Measurements from ENCODE around the gene NFKBIE.
"Not testable (repeated sequence)": the region's sequence is repeated elsewhere in the genome, so short reads cannot be mapped to it uniquely, and the experiment has no call there.

Gene NFKBIE

DNA sequence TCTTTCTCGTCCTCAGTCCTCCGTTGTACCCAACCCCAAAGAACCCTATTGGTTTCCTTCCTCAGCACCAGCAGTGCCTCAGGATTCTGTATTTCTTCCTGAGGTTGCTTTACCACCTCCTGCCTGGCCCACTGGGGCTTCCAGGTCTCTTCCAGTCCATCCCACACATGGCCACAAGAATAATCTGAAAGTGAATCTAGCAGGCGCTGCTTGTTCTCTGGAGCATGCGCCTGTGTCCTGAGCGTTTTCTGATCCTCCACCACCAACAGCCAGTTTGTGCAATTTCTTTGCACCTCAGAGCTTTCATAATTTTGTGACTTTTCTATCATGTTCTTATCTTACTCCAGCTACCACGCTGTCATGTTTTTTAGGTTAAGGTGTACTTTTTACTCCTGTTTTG lies 30.1 kb downstream of the NFKBIE start:
- ChIA-PET CTCF (interaction anchor here (0.6 to 1.4 kb wide), 8 partner anchors 12 to 181 kb away, joined by 3 to 9 read pairs (median 3); partner anchors contain the start of gene HSP90AB1), POLR2A (ENCODE audit: low non-redundant PET) (no interaction called here)
- H3K27ac ChIP-seq = peak overlapping the region; percentile 90
- DNase-seq (ENCODE audit: low spot score) = no peak
- TF ChIP-seq, protein P1, sequence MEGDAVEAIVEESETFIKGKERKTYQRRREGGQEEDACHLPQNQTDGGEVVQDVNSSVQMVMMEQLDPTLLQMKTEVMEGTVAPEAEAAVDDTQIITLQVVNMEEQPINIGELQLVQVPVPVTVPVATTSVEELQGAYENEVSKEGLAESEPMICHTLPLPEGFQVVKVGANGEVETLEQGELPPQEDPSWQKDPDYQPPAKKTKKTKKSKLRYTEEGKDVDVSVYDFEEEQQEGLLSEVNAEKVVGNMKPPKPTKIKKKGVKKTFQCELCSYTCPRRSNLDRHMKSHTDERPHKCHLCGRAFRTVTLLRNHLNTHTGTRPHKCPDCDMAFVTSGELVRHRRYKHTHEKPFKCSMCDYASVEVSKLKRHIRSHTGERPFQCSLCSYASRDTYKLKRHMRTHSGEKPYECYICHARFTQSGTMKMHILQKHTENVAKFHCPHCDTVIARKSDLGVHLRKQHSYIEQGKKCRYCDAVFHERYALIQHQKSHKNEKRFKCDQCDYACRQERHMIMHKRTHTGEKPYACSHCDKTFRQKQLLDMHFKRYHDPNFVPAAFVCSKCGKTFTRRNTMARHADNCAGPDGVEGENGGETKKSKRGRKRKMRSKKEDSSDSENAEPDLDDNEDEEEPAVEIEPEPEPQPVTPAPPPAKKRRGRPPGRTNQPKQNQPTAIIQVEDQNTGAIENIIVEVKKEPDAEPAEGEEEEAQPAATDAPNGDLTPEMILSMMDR (conservative IDR thresholded peaks at IDR 0.05; ENCODE audit: low read depth) = no peak

DNA sequence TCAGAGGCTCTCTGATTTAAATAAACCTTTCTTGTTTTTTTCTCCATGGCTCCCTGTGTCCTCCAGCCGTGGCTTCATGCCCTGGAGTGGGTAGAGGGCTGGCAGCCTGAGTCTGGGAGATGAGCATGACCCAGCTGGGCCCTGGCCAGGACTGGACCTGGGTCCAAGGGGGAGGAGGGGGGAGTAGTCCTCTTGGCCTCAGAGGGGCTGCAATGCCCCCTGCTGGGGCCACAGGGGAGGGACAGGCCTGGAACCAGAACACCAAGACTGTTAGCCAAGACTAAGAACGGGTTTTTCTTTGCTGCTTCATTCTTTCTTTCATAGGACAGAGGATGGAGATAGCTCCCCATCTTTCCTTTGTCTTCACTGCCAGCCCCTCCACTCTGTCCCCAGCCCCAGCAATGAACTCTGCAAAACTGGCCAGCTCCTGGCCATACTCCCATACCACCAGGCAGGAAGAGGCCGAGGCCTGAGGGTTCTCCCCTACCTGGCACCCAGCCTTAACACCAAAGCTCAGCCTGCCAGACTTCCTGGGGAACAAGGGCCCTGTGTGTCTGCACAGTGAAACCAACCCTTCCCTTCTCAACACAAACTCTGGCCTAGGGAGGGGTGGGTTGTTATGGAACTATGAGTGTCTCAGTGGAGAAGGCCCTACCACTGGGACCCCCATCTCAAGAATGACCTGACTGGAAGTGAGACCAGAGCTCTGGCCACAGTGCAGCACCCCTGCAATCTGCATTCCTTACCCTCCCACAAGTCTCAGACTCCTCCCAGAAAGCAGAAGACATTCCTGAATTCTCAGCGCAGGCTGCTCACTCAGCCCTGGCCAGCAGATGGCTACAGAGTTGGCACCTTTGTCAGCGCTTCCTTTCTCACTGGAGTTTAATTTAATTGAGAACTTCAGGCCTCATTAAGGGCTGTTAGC lies 31.0 kb downstream of the NFKBIE start:
- TF ChIP-seq, protein P1 (conservative IDR thresholded peaks at IDR 0.05; ENCODE audit: low read depth) = peak; percentile 54
- POLR2A ChIA-PET (ENCODE audit: low non-redundant PET) = no interaction called here

DNA sequence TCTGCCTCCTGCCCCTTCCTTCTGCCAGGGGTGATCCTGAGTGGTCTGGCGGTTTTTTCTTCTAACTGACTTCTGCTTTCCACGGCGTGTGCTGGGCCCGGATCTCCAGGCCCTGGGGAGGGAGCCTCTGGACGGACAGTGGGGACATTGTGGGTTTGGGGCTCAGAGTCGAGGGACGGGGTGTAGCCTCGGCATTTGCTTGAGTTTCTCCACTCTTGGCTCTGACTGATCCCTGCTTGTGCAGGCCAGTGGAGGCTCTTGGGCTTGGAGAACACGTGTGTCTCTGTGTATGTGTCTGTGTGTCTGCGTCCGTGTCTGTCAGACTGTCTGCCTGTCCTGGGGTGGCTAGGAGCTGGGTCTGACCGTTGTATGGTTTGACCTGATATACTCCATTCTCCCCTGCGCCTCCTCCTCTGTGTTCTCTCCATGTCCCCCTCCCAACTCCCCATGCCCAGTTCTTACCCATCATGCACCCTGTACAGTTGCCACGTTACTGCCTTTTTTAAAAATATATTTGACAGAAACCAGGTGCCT lies 31.7 kb downstream of the NFKBIE start:
- CTCF ChIA-PET = interaction anchor here (0.7 to 1.9 kb wide), 4 partner anchors 10 to 137 kb away, joined by 3 to 11 read pairs (median 4); partner anchors contain the start of gene SLC29A1
- TF ChIP-seq, protein P1 (conservative IDR thresholded peaks at IDR 0.05; ENCODE audit: low read depth) = no peak
- peak overlapping the region; percentile 90 for H3K27ac ChIP-seq
- POLR2A ChIA-PET (ENCODE audit: low non-redundant PET) = no interaction called here
- no peak for DNase-seq (ENCODE audit: low spot score)

More for the DNA sequence above, 31.0 kb downstream of the NFKBIE start:
- no peak for DNase-seq (ENCODE audit: low spot score)
- CTCF ChIA-PET = interaction anchor here (0.5 to 1.9 kb wide), 12 partner anchors 11 to 1357 kb away, joined by 3 to 11 read pairs (median 4); partner anchors contain the start of genes HSP90AB1 and SLC29A1
- H3K27ac ChIP-seq = peak overlapping the region; percentile 90

DNA sequence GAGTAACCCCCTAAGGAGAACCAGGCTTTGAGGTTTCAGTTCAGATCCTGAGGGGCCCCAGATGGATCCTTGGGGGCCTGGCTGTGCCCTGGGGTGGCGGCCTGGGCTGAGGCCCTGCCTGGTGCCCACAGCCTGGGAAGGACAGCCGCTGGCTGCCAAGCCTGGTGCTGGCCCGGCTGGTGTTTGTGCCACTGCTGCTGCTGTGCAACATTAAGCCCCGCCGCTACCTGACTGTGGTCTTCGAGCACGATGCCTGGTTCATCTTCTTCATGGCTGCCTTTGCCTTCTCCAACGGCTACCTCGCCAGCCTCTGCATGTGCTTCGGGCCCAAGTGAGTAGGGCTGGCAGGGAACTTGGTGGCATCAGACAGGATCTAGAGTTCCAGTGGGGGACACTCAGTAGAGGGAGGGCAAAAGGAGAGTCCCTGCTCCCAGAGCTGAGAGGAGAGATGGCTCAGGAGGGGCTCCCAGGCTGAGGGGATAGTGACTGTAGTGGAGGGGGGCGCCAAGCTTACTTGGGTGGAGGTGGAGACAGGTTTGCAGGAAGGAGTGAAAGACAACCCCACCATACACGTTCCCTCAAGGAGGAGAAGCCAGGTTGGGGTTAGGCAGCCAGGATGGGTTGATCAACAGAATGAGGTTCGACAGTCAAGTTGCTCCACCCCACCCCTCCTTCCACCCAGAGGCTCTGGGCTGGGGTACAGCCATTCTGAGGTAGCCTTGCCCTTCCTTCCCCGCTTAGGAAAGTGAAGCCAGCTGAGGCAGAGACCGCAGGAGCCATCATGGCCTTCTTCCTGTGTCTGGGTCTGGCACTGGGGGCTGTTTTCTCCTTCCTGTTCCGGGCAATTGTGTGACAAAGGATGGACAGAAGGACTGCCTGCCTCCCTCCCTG lies 32.4 kb downstream of the NFKBIE start:
- TF ChIP-seq, protein P1 (conservative IDR thresholded peaks at IDR 0.05; ENCODE audit: low read depth) = no peak
- CTCF ChIA-PET = interaction anchor here (0.8 to 1.9 kb wide), 2 partner anchors 9 to 11 kb away, joined by 4 to 11 read pairs; partner anchors contain the start of gene SLC29A1
- no peak for DNase-seq (ENCODE audit: low spot score)
- POLR2A ChIA-PET (ENCODE audit: low non-redundant PET) = no interaction called here
- H3K27ac ChIP-seq = peak overlapping the region; percentile 90

DNA sequence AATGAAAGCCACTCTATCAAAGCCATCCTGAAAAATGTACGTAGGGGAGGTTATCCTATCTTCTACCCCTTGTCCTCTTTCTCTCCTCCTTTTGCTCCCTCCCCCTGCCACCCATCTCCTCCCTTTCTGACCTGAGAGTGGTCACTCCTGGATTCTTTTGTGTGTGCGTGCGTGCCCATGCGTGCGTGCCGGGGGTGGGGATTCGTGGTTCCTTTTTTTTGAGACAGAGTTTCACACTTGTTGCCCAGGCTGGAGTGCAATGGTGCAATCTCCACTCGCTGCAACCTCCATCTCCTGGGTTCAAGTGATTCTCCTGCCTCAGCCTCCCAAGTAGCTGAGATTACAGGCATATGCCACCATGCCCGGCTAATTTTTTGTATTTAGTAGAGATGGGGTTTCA lies 33.9 kb downstream of the NFKBIE start:
- peak overlapping the region; percentile 90 for H3K27ac ChIP-seq
- DNase-seq (ENCODE audit: low spot score); POLR2A ChIA-PET (ENCODE audit: low non-redundant PET); CTCF ChIA-PET: not testable (repeated sequence)

DNA sequence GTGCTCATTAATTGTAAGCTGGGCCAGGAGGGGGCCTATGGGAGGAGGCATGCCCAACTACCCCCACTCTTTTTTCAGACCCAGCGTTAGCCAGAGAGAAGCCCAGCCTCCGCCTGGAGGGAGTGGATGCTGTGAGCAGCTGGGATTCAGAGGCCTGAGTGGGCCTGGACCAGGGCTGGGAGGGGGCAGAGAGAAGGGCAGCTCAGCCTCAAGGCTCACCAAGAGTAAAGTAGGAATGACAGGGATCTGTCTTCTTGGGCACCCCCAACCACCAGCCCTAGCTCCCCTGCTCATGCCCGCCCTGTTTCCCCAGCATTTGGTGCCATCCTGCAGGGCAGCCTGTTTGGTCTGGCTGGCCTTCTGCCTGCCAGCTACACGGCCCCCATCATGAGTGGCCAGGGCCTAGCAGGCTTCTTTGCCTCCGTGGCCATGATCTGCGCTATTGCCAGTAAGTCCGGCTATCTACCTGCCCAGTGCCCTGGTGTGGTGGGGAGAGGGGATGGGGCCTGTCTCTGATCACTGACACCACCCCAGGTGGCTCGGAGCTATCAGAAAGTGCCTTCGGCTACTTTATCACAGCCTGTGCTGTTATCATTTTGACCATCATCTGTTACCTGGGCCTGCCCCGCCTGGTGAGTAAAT lies 35.2 kb downstream of the NFKBIE start:
- peak overlapping the region; percentile 90 for H3K27ac ChIP-seq
- TF ChIP-seq, protein P1 (conservative IDR thresholded peaks at IDR 0.05; ENCODE audit: low read depth) = no peak
- ChIA-PET CTCF (interaction anchor here (0.6 kb wide), 2 partner anchors 30 to 52 kb away, joined by 3 read pairs; no protein-coding TSS in a partner anchor), POLR2A (ENCODE audit: low non-redundant PET) (no interaction called here)
- no peak for DNase-seq (ENCODE audit: low spot score)

All from RWPE1 (cell line).